Loucy (cell line): ENCODE results near the gene DHRS3.

Experiments used
- CTCF ChIP-seq: fragments of 200-600 bp; sonication (generic); conservative IDR thresholded peaks from 2 replicates; pipeline ENCODE4 v1.5.1; 2014; ENCODE audit warnings: mild to moderate bottlenecking, antibody characterized with exemption, low read length
- EZH2phosphoT487 ChIP-seq: fragments of 200-600 bp; IDR thresholded peaks from 2 replicates; pipeline ENCODE4 v1.6.1; 2018; ENCODE audit warnings: antibody characterized with exemption, mild to moderate bottlenecking, moderate library complexity, borderline replicate concordance

GRCh38 chr1:12577020-12577419, 41.0 kb downstream of the DHRS3 start:
- no peak for TF ChIP-seq CTCF
- TF ChIP-seq EZH2phosphoT487 = no peak
